HG02610 (cell line): ENCODE measurements around the gene NOVA2.

Experiments used
- ATAC-seq: cut with Tn5 transposase; IDR thresholded peaks from one replicate; pipeline ENCODE4 v1.9.1; 2021; ENCODE audit warnings: mild to moderate bottlenecking, moderate library complexity; ENCODE audit not compliant: unreplicated experiment

Gene NOVA2

DNA sequence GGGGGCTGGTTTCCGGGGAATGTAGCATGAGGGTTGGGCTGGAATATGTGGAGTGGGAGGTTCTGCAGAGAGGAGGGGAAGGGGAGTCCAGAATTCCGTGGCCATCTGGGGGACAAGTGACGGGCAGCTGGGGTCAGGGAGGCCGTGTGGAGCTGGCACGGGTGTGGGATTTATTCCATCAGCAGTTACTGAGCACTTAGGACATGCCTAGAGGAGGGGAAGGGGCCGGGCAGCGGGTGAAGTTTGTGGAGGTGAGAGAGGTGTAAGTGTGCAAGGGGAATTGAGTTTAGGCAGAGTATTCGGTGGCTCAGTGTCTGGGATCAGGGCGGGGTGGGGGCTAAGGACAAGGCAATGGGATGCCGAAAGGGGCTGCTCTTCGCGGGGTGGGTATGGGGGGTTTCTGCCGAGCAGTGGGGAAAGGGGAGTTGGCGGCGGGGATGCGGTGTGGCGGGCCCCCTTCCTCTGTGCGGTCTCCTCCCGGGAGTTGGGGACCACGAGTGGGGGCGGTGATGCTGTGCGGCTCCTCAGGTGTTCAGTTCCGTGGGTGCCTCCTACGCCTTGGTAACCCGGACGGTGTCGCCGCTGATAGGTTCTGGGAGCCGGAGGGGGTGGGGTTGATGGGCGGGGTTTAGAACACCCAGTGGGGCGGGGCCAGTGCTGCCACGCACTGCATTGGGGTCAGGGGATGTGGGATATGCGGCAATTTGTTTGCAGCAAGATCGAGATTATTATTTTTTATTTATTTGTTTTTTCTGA, 27.0 kb upstream of the NOVA2 start:
- peak; percentile 51 for ATAC-seq

DNA sequence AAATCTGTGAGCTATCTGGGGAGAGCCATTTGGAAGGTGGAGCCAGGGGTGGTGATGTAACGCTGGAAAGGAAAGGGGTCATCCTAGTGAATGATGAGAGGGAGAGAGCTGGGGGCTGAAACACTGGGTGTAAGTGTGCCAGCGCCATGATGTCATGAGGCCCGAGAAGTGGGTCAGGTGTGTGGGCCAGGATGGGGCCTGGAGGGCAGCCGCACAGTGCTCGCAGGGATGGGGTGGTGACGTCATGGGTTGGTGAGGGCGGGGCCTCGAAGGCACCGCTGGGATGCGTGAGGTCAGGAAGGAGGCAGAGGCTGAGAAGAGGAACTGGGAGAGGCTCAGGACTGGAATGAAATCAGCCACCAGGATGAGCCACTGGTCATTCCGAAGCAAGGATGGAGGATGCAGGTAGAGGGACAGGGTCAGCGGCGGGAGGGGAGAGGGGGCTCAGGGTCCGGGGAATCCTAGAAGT, 26.0 kb upstream of the NOVA2 start:
- no peak for ATAC-seq

DNA sequence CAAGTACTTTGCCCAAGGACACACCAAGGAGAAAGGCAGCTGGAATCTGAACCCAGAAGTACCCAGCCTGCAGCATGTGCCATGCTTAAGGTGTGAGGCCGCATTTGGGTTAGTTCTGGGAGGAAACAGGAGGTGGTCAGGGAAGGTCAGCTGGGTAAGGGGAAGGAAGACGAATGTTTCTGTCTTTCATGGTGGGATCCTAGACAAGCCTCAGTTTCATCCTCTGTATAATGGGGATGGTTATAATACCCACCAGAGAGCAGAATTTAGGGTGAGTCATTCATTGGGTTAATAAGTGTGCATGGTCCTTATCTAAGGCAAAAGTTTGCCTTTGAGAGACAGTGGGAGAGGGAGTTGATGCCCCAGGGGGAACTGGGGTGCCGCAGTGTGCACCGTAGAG, 25.2 kb upstream of the NOVA2 start:
- ATAC-seq = no peak

DNA sequence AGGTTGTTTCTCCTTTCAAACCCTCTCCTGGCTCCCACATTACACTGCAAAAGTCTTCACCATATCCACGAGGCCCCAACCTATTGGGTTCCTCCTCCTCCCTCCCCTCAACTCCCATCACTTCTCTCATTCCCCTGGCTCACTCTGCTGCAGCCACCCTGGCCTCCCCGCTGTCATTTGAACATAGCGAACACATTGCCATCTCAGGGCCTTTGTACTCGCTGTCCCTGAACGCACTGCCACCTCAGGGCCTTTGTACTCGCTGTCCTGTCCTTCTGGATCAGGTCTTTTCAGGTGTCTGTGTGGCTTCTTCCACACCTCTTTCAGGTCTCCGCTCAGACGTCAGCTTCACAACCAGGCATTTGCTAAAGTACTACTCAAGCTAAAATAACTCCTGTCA, 23.3 kb upstream of the NOVA2 start:
- no peak for ATAC-seq

DNA sequence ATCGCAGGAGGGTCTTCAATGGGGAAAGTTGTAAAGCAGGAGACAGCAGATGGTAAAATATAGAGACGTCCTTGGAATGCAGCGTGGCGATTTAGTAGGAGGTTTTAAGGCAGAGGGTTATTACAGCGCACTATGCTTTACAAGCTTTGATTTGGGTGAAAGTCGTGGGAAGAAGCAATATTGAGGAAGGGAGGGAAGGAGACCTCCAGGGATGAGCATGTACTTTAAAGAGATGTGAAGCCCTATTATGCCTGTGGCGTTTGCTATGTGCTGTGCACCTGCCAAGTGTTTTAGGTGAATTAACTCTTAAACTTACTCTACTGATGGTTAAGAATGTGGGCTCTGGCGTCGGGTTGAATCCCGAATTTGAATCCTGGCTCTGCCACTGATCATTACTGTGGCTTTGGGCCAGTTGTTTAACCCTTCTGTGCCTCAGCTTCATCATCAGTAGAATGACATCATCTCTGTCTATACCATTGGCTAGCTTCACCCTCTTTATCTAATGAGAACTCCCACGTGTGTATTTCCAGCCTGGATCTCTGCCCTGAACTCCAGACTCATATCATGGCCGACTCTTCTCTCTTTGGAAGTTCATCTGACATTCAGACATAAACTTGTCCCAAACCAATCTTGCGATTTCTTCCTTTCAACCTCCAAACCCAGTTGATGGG, 22.2 kb upstream of the NOVA2 start:
- no peak for ATAC-seq

DNA sequence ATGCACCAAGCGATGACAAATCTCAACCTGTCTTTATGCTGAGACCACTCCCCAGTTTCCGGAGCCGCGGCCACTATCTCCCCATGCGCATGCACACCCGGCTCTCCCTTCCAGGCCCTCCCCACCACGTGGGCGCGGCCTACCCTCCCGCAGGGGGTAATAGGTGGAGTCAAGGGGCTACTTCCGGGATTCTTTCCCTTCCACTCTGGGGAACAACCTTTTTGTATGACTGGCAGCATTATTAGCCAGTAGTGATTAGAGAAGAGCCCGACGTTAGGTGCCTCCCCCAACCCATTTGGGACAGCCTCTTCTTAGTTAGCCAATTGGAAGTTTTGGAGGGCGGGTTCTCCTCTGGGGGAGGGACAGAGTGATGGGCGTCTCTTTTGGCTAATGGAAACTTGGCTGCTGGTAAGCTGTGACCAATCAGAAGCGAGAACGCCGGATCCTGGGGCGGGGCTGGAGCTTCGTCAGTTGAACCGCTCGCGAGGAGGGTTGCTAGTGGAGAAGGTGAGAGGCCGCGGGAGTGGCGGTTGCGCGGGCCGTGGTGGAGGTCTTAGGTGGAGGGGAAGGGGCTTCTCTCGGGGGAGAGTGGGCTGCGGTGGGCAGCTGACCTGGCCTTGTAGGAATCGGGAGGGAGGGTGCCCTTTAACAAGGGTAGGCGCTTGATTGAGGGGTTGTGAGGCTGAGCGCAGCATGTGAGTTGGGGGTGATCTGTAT, 21.5 kb upstream of the NOVA2 start, which contains the start of gene CCDC61:
TSS of gene CCDC61 (plus strand) at position 470 of the 717 bp plus-strand sequence. CDS start 7,552 bp downstream, outside the sequence.
- peak; percentile 96 for ATAC-seq

DNA sequence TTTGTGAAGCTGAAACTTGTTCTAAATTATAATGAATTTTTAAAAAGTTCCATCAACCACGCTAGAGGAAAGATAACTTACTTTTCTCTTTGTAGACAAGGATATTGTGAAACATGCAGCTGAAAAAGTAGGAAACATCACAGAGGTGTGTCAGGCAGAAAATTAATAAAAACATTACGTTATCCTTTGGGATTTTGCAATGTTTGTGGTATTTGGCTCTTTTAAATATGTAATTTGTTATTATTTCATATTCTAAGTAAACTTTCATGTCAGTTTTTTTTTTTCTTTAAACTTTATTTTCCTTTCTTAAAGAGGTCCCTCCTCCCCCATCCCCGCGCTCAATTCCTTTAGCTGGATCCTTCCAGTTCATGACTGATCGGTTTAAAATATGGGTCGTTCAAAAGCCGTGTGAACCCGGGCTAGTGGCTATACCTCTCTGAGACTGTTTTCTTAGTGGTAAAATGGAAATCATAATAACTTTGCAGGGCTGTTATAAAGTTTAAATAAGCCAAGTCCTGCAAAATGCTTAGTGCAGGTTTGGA, 20.9 kb upstream of the NOVA2 start:
- ATAC-seq = no peak

DNA sequence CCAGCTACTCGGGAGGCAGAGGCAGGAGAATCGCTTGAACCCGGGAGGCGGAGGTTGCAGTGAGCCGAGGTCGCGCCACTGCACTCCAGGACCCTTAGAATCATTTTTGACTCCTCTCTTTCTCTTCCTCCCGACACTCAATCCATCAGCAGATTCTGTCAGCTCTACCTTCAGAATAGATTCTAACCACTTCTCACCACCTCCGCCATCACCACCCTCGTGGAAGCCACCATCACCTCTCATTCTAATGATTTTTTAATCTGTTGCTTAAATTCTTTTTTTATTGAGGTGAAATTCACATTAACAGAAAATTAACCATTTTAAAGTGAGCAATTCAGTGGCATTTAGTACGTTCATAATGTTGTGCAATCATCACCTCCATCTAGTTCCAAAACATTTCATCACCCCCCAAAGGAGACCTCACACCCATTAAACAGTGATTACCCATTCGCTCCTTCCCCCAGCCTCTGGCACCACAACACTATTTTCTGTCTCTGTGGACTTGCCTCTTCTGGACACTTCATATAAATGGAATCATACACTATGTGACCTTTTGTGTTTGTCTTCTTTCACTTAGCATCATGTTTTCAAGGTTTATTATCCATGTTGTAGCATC, 16.6 kb upstream of the NOVA2 start:
- ATAC-seq = no peak

DNA sequence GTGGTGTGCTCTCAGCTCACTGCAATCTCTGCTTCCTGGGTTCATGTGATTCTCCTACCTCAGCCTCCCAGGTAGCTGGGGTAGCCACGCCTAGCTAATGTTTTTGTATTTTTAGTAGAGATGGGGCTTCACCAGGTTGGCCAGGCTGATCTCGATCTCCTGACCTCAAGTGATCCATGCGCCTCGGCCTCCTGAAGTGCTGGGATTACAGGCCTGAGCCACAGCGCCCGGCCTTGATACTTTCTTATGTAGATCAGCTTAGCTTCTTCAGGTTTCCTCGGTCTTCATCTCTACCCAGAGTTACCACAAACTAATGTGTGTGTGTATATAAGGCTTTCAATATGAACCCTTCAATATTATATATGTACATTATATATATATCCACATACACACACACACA, 11.7 kb upstream of the NOVA2 start:
- ATAC-seq = no peak

DNA sequence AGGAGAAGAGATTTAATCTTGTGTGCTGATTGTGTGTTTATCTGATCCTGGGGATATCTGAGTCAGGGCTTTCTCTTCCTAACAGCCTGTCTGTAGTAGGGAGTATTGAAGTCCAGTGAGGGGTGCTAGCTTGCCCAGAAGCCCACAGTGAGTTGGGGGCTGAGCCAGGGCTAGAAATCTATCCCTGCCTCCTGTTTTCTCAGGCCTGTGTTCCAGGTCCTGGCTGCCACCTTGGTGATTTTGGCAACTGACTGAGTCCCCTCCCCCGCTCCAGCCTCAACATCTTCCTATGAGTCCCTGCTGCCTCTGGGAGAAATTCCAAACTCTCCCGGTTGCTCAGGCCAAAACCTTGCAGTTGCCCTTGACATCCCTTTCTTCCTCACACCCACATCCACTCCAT, 7.7 kb upstream of the NOVA2 start:
- no peak for ATAC-seq

DNA sequence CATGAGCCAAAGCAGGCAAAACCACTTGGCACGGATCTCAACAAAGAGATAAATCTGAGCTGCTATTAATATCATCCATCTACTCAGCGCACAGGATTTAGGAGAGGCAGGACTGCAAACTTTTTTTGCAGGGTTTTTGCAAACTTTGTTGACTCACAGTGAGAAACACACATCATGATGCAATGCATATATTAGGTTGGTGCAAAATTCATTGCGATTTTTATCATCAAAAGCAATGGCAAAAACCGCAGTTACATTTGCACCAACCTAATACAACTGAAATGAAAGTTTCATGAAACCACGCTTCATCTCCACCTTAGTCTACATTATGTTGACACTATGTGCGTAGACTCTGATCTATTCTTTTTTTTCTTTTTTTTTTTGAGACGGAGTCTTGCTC, 4.5 kb upstream of the NOVA2 start:
- ATAC-seq = no peak

DNA sequence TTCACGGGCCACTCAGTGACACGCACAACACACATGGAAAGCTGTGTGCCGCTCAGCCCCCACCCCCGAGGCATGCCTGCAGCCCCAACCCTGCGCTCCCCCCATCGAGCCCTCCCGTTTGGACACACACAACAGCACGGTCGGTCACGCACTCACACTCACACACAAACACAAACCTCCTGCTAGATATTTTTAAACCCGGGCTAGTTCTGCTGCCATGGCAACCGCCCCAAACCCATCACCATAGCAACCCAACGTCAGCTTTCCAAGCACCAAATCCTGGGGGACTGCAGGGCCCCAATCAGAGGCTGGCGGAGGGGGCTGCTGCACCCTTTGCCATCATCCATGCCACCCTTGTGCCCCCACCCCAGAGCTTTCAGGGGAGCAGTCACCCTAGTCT, 2.5 kb upstream of the NOVA2 start:
- no peak for ATAC-seq

DNA sequence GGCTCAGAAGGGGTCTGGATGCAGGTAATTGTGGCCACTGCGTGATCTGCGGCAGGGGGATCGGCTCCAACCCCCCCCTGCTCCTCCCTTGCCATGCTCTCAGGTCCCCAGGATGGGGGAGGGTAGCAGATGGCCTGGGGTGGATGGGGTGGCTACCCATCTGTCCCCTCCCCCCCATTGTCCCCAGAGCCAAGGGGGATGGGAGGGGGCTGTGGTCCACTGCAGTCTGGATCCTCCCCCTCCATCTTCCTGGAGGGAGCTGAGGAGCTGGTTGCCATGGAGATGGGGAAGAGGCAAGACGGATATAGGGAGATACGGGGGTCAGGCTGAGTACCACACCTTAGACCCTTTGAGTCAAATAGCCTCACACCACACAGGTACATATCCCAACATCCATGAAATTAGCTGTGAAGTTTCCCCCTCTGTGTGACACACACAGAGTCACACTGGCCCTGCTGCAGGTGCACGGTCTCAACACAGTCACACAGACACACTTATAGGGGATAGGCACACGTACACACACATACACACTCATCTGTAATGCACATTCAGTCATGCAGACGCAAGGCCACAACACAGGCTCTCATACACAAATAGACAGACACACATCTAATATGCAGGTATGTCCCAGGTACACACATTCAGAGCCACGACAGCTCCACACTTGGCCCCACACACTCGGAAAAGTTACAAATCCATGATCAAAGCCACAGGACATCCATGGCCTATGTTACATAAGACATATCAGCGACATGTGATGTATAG, 1.8 kb upstream of the NOVA2 start:
- ATAC-seq = no peak

DNA sequence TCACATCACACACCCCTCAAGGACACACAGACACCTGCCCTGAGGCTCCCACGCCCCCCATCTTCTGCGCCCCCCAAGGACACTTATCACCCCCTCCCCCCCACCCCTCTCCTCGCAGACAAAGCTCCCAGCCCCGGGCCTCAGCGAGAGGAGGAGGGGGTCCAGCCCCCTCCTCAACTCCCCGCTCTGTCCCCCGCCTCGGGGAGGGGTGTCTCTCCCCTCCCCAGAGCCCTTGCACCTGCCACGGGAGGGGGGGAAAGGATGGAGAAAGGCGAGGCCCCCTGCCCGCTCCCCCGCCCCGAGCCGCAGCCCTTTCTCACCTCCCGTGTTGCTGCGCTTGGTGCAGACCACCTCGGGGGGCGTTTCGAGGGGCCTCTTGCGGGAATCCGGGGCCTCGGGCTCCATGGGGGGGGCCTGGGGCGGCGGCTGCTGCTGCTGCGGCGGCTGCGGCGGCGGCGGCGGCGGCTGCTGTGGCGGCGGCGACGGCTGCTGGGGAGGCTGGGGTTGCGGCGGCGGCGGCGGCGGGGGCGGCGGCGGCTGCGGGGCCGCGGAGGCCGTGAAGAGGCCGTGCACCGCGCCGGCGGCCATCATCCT, 621 bp downstream of the NOVA2 start:
- ATAC-seq = no peak

DNA sequence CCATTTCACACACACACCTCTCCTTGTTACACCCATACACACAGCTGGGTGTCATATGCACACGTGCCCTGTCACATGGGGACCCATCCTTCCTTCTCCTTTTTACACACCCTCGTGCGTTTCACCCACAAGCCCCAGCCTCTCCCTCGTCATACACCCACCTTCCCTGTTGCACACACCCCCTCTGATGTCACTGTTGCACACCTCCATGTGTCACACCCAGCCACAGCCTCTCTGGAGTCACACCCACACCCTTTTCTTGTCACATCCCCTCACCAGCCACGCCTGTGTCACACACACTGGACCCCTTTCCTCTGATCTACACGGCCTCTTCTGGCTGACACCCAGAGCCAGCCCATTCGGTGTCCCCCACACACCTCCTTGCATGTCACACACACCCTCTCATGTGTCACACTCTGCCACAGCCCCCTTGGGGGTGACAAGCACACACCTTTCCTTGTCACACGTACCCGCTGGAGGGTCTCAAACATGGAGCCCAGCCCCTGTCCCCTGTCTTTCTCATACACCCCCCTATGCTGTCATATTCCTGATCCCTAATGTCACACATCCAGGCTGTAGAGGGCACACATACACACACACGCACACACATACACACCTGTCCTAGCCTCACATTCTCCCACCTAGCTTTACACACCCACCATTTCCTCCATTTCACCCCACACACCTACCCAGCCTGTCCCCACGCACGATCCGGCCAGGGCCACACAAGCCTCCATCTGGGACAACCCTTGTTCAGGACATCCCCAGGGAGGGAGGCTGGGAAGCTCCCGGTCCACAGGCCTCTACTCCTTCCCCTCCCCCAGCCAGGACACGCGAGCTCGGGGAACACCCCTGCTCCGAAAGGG, 1.4 kb downstream of the NOVA2 start:
- ATAC-seq = no peak

DNA sequence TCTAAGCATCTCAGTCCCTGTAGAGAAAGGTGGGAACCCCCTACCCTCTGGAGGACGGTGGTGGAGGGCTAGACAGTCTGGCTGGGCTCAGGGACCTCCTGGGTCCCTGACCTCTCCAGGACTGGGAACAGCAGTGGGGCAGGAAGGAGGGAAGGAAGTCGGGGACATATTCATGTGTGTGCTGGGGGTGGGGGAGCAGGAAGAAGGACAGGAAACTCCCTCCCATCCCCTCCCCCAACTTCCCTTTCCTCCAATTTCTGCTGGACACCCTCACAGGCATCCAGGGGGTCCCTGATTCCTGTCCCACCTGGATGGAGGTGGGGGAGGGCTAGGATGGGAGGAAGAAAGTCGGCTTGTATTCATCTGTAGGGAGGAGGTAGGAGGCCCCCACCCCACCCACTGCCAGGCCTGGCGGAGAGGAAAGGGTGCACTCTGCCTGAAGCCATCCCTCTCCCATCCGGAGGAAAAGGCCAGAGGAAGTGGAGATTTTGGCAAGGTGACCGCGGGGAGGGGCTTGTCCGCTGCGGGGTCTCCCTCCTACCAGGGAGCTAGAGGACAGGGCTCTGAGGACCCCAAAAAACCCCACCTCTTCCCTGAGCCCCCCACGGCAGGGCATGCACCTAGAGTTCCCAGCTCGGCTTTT, 2.3 kb downstream of the NOVA2 start:
- ATAC-seq = no peak

DNA sequence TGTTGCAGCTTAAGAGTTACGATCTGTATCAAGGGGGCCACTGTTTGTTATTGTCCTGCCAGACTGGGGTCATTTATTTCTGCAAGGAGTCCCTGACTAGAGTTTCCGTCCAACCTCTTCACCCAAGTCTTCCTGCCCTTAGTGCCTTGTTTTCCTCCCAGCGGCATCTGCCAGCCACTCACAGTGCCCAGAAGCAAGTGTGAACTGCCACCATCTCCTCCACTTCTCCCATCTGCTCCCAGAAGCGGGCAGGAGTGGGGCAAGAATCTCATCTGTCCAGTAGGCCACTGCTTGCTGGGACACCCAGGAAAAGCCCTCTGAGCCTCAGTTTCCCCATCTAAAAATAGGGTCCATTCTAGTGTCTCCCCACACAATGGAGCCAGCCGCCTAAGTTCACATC, 4.0 kb downstream of the NOVA2 start:
- ATAC-seq = no peak

DNA sequence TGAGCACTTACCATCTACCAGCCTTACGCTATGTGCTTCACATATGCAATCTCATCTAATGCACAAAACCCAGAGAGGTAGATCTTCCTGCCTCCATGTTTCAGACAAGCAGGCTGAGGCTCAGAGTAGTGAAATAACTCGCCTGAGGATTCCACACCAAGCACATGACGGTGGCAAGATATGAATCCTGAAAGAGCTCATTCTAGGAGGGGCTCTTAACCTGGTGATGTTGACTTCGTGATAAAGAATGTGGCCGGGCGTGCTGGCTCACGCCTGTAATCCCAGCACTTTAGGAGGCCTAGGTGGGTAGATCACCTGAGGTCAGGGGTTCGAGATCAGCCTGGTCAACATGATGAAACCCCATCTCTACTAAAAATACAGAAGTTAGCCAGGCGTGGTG, 5.0 kb downstream of the NOVA2 start:
- ATAC-seq = no peak

DNA sequence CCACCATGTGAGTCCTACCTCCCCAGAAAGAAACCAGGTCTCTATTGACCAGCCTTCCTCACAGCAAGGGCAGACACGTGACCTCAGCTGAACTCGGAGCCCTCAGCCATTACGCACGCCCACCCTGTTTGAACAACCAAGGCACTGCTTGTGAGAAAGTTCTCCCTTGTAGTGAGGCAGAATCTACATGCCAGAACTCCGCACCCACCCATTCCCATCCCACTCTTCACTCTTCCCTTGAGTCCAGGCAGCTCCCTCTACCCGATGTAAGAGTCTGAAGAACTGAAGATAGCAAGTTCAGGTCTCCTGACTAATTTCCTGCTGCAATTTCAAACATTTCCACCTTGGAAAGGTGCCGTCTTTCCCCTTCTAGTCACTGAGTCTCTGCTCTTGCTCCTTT, 6.4 kb downstream of the NOVA2 start:
- no peak for ATAC-seq
